Measurements from ENCODE around the gene F7. TPM values are rescaled to one million over a fixed set of nuclear protein-coding genes. Genes with fewer than 3 reads are reported as not detected.

F7 gene
- total and polyA plus RNA-seq, 10 donors, result 0.03 TPM; not detected in 9

DNA sequence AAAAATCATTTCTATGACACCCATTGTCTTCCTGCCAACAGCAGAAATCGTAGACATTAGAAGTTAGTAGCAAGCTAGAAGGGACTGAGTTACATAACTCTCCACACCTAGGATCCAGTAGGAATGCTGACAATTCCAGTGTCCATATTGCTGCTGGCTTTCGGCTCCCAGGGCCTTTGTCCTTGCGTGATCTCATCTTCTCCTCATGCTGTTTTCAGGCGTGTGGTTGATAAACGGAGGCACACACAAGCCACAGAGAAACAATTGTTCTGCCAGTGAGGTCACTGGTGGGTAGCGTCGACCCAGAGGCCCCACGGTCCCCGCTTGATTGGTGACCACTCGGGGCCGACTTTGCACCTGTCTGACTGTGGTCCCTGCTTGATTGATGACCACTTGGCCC, 31.6 kb upstream of the F7 start:
- Histone ChIP-seq H3K36me3 (peaks cover 0 to 52% (median 3%) of the 10 kb centered on the region in 6 donors), H3K4me1 (peaks cover 0 to 8% (median under 1%) of the 10 kb centered on the region in 6 donors), H3K4me3 (no peak overlapping the region), H3K27me3 (replicated peaks in 1 of 7) (no peaks in the 10 kb centered on the region), H3K9me3 (peaks cover 0 to 12% (median 0%) of the 10 kb centered on the region in 8 donors), H3K27ac (no peak overlapping the region)
- TF ChIP-seq, protein P1, sequence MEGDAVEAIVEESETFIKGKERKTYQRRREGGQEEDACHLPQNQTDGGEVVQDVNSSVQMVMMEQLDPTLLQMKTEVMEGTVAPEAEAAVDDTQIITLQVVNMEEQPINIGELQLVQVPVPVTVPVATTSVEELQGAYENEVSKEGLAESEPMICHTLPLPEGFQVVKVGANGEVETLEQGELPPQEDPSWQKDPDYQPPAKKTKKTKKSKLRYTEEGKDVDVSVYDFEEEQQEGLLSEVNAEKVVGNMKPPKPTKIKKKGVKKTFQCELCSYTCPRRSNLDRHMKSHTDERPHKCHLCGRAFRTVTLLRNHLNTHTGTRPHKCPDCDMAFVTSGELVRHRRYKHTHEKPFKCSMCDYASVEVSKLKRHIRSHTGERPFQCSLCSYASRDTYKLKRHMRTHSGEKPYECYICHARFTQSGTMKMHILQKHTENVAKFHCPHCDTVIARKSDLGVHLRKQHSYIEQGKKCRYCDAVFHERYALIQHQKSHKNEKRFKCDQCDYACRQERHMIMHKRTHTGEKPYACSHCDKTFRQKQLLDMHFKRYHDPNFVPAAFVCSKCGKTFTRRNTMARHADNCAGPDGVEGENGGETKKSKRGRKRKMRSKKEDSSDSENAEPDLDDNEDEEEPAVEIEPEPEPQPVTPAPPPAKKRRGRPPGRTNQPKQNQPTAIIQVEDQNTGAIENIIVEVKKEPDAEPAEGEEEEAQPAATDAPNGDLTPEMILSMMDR (IDR thresholded peaks at IDR 0.05 in 8 of 11, conservative IDR thresholded peaks at IDR 0.05 in 3 of 11), result no peak
- TF ChIP-seq POLR2AphosphoS5 (IDR thresholded peaks at IDR 0.05), result no peak
- no peak for TF ChIP-seq POLR2A (IDR thresholded peaks at IDR 0.05)
- no peak for DNase-seq
- 91 to 97% (median 93%) methylated on average over 11 of the region's 11 CpGs for WGBS, 5 donors
- intact Hi-C loops (cut with DNase I; ENCODE audit: low total_unique reads), result no loop called here

DNA sequence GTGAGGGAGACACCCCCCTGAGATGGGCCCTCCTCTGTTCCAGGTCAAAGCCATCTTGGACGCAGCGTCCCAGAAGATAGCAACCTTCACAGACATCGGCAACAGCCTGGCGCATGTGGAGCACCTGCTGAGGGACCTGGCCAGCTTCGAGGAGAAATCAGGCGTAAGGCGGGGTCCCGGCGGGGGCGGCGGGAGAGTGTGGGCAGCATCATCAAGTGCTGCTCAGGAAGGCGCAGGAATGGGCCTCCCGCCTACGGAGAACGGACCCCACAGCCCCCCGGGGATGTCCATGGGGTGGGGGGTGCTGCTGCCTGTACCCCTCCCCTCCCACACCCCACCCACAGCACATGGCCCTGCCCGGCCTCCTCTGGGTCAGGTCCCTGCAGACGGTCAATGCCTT, 31.2 kb upstream of the F7 start:
- peak; percentile 71 for DNase-seq
- intact Hi-C loops (cut with DNase I; ENCODE audit: low total_unique reads), result no loop called here
- Histone ChIP-seq H3K27ac (no peak overlapping the region), H3K36me3 (peaks cover 0 to 52% (median 3%) of the 10 kb centered on the region in 6 donors), H3K4me3 (no peak overlapping the region), H3K9me3 (peaks cover 0 to 12% (median 0%) of the 10 kb centered on the region in 8 donors), H3K27me3 (replicated peaks in 1 of 7) (no peaks in the 10 kb centered on the region), H3K4me1 (peaks cover 0 to 12% (median 3%) of the 10 kb centered on the region in 6 donors)
- TF ChIP-seq POLR2A (IDR thresholded peaks at IDR 0.05), result no peak
- TF ChIP-seq, protein P1 (IDR thresholded peaks at IDR 0.05 in 8 of 11, conservative IDR thresholded peaks at IDR 0.05 in 3 of 11), result no peak
- WGBS, 5 donors, result 83 to 96% (median 92%) methylated on average over 12 to 18 of the region's 18 CpGs

GRCh38 chr13:113074876-113075275, 30.7 kb upstream of the F7 start:
- no peak overlapping the region for H3K27ac ChIP-seq
- 92 to 97% (median 96%) methylated on average over 13 to 22 of the region's 22 CpGs for WGBS, 5 donors
- peaks cover 0 to 49% (median 3%) of the 10 kb centered on the region in 6 donors for H3K36me3 ChIP-seq
- intact Hi-C loops (cut with DNase I; ENCODE audit: low total_unique reads), result no loop called here
- H3K27me3 ChIP-seq (replicated peaks in 1 of 7), result no peaks in the 10 kb centered on the region
- H3K9me3 ChIP-seq, result peaks cover 0 to 12% (median 0%) of the 10 kb centered on the region in 8 donors
- DNase-seq, result peak; percentile 42
- no peak overlapping the region for H3K4me3 ChIP-seq
- TF ChIP-seq POLR2AphosphoS5 (IDR thresholded peaks at IDR 0.05), result no peak
- TF ChIP-seq, protein P1 (IDR thresholded peaks at IDR 0.05 in 8 of 11, conservative IDR thresholded peaks at IDR 0.05 in 3 of 11), result no peak
- no peak for TF ChIP-seq POLR2A (IDR thresholded peaks at IDR 0.05)
- H3K4me1 ChIP-seq, result peaks cover 0 to 14% (median 3%) of the 10 kb centered on the region in 6 donors

DNA sequence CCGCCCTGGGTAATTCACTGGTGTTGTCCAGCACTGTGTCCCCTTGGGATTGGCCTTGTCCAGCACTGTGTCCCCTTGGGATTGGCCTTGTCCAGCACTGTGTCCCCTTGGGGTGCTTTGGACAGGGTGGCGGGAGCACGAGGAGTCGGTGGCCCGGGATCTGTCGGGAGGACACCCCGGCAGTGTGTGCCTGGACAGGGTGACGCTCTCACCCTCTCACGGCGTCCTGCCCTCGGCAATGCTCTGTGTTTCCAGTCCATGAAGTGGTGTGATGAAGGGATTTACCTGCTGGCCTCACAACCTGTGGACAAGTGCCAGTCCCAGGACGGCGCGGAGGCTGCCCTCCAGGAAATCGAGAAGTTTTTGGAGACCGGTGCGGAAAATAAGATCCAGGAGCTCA, 29.9 kb upstream of the F7 start:
- Histone ChIP-seq H3K4me1 (peaks cover 0 to 14% (median 3%) of the 10 kb centered on the region in 6 donors), H3K4me3 (no peak overlapping the region), H3K27me3 (replicated peaks in 1 of 7) (no peaks in the 10 kb centered on the region), H3K9me3 (peaks cover 0 to 12% (median 0%) of the 10 kb centered on the region in 8 donors), H3K27ac (no peak overlapping the region), H3K36me3 (peaks cover 0 to 40% (median 0%) of the 10 kb centered on the region in 6 donors)
- DNase-seq, result peak; percentile 56
- TF ChIP-seq, protein P1 (IDR thresholded peaks at IDR 0.05 in 8 of 11, conservative IDR thresholded peaks at IDR 0.05 in 3 of 11), result no peak
- TF ChIP-seq POLR2A (IDR thresholded peaks at IDR 0.05) (no peak), POLR2AphosphoS5 (IDR thresholded peaks at IDR 0.05) (no peak)
- intact Hi-C loops (cut with DNase I; ENCODE audit: low total_unique reads), result no loop called here
- WGBS, 5 donors, result 94 to 98% (median 96%) methylated on average over 11 to 17 of the region's 17 CpGs

Measured in spleen (tissue), 11 donors.